ENCODE data around the gene KCNMA1. TPM values are rescaled to one million over a fixed set of nuclear protein-coding genes. Genes with fewer than 3 reads are reported as not detected.

Gene KCNMA1
- total RNA-seq, 3 donors from 2014 or later (not counting 1 experiment from before 2014, with no cell fraction given): 0.40 to 1.8 (median 0.63) TPM

GRCh38 chr10:77371848-77372799 is 265.5 kb downstream of the KCNMA1 start:
- Mint-ChIP-seq H3K27ac (no peak overlapping the region), H3K4me1 (no peaks in the 10 kb centered on the region), H3K4me3 (no peak overlapping the region), H3K36me3 (no peaks in the 10 kb centered on the region), H3K27me3 (ENCODE audit: low read depth in 2 of 2) (peaks cover 14 to 15% of the 10 kb centered on the region in 2 donors), H3K9me3 (no peaks in the 10 kb centered on the region)
- ATAC-seq (no peak), DNase-seq (no peak)
- no peak for TF ChIP-seq CTCF (IDR thresholded peaks at IDR 0.05)
- intact Hi-C loops (cut with micrococcal nuclease): no loop called here
- Histone ChIP-seq H3K27ac (ENCODE audit: low read length) (no peak overlapping the region), H3K4me3 (ENCODE audit: low read length) (no peak overlapping the region), H3K4me1 (ENCODE audit: control insufficient read depth, insufficient read depth, low read length) (no peaks in the 10 kb centered on the region), H3K27me3 (ENCODE audit: control insufficient read depth, insufficient read depth, low read length) (no peaks in the 10 kb centered on the region), H3K9me3 (ENCODE audit: control insufficient read depth, insufficient read depth, low read length) (no peaks in the 10 kb centered on the region), H3K36me3 (ENCODE audit: control insufficient read depth, insufficient read depth, low read length) (no peaks in the 10 kb centered on the region)
- WGBS (ENCODE audit: insufficient coverage): 69% methylated on average over 7 of the region's 7 CpGs

- DNase-seq: no peak
- 83% methylated on average over 1 of the region's 1 CpG for WGBS (ENCODE audit: insufficient coverage)
- Mint-ChIP-seq H3K36me3 (no peaks in the 10 kb centered on the region), H3K27me3 (ENCODE audit: low read depth in 2 of 2) (peaks cover 18 to 19% of the 10 kb centered on the region in 2 donors), H3K4me3 (no peak overlapping the region), H3K9me3 (no peaks in the 10 kb centered on the region), H3K27ac (no peak overlapping the region), H3K4me1 (no peaks in the 10 kb centered on the region)
- H3K4me3 ChIP-seq (ENCODE audit: low read length): no peak overlapping the region
- H3K36me3 ChIP-seq (ENCODE audit: control insufficient read depth, insufficient read depth, low read length): no peaks in the 10 kb centered on the region
- no peak for ATAC-seq
- no peaks in the 10 kb centered on the region for H3K9me3 ChIP-seq (ENCODE audit: control insufficient read depth, insufficient read depth, low read length)
- no peak for TF ChIP-seq CTCF (IDR thresholded peaks at IDR 0.05)
- no peak overlapping the region for H3K27ac ChIP-seq (ENCODE audit: low read length)
- H3K27me3 ChIP-seq (ENCODE audit: control insufficient read depth, insufficient read depth, low read length): no peaks in the 10 kb centered on the region
- intact Hi-C loops (cut with micrococcal nuclease): no loop called here
- no peaks in the 10 kb centered on the region for H3K4me1 ChIP-seq (ENCODE audit: control insufficient read depth, insufficient read depth, low read length)
These were observed 266.2 kb downstream of the KCNMA1 start for GRCh38 chr10:77371421-77371820.

- Histone ChIP-seq H3K4me1 (ENCODE audit: control insufficient read depth, insufficient read depth, low read length) (no peaks in the 10 kb centered on the region), H3K36me3 (ENCODE audit: control insufficient read depth, insufficient read depth, low read length) (no peaks in the 10 kb centered on the region), H3K9me3 (ENCODE audit: control insufficient read depth, insufficient read depth, low read length) (no peaks in the 10 kb centered on the region), H3K27me3 (ENCODE audit: control insufficient read depth, insufficient read depth, low read length) (no peaks in the 10 kb centered on the region), H3K4me3 (ENCODE audit: low read length) (no peak overlapping the region), H3K27ac (ENCODE audit: low read length) (no peak overlapping the region)
- no peaks in the 10 kb centered on the region for H3K9me3 Mint-ChIP-seq
- no peak overlapping the region for H3K27ac Mint-ChIP-seq
- no peak for DNase-seq
- no peak for TF ChIP-seq CTCF (IDR thresholded peaks at IDR 0.05)
- peaks cover 24 to 29% of the 10 kb centered on the region in 2 donors for H3K27me3 Mint-ChIP-seq (ENCODE audit: low read depth in 2 of 2)
- no peaks in the 10 kb centered on the region for H3K4me1 Mint-ChIP-seq
- H3K36me3 Mint-ChIP-seq: no peaks in the 10 kb centered on the region
- H3K4me3 Mint-ChIP-seq: no peak overlapping the region
- ATAC-seq: no peak
- intact Hi-C loops (cut with micrococcal nuclease): no loop called here
These were observed 269.6 kb downstream of the KCNMA1 start for GRCh38 chr10:77368006-77368405.
